H1 (cell line): Measurements from ENCODE around the gene CLEC1A. TPM values are rescaled to one million over a fixed set of nuclear protein-coding genes. Genes with fewer than 3 reads are reported as not detected.

Source experiments
- CTCF ChIA-PET: fragments of 300-600 bp; sonication (Branson Sonifier 250); formaldehyde crosslinking; loops from one replicate; lab custom pipeline; 2021; ENCODE audit not compliant: partially characterized antibody; lab: Charles Lee
- POLR2A ChIA-PET: fragments of 300-600 bp; sonication (Branson Sonifier 250); formaldehyde crosslinking; loops from one replicate; lab custom pipeline; 2021; ENCODE audit warnings: inconsistent platforms; ENCODE audit not compliant: partially characterized antibody; lab: Charles Lee
- DNase-seq, 2 experiments: peaks; one replicate each; pipeline versions ENCODE4 v3.0.0 to v3.0.0-alpha.2; 2010 to 2022; ENCODE audit warnings: low spot score in 2 of 2, low read depth in 1 of 2, mixed read lengths in 1 of 2
- FAIRE-seq: peaks from 2 replicates; lab custom pipeline; 2011; peaks lifted over from hg19 to GRCh38; lab: Jason Lieb, UNC
- H2AFZ ChIP-seq: 2 replicates; pipeline ENCODE4 v1.8.1; 2012; ENCODE audit warnings: low read length, inconsistent platforms
- H2AK5ac ChIP-seq: 2 replicates; pipeline ENCODE4 v1.6.1; 2013; ENCODE audit warnings: low read depth, low read length
- H2BK120ac ChIP-seq: replicated peaks from 2 replicates; pipeline ENCODE3; 2013; ENCODE audit warnings: low read depth, low read length, inconsistent platforms
- H2BK12ac ChIP-seq: 2 replicates; pipeline ENCODE4 v1.6.1; 2013; ENCODE audit warnings: low read depth, low read length
- H2BK15ac ChIP-seq: 2 replicates; pipeline ENCODE4 v1.6.1; 2013; ENCODE audit warnings: low read length
- H2BK20ac ChIP-seq: 2 replicates; pipeline ENCODE4 v1.6.1; 2013; ENCODE audit warnings: low read length
- H2BK5ac ChIP-seq: 2 replicates; pipeline ENCODE4 v1.6.1; 2013; ENCODE audit warnings: low read depth, low read length
- H3K14ac ChIP-seq: 2 replicates; pipeline ENCODE4 v1.6.1; 2013; ENCODE audit warnings: inconsistent platforms; ENCODE audit not compliant: insufficient read length
- H3K18ac ChIP-seq: 2 replicates; pipeline ENCODE4 v1.6.1; 2013; ENCODE audit warnings: low read length; ENCODE audit errors: extremely low read depth
- H3K23ac ChIP-seq: 2 replicates; pipeline ENCODE4 v1.6.1; 2013; ENCODE audit warnings: inconsistent platforms; ENCODE audit not compliant: insufficient read length
- H3K23me2 ChIP-seq: 2 replicates; pipeline ENCODE4 v1.6.1; 2013; ENCODE audit warnings: low read depth, low read length
- H3K27ac ChIP-seq: 2 replicates; pipeline ENCODE4 v1.6.1; 2011; ENCODE audit warnings: low read depth, low read length, inconsistent platforms
- H3K27me3 ChIP-seq, 4 experiments: replicated peaks in 1 of 4; 1 replicate in 1 of 4; 2 replicates in 3 of 4; pipeline versions ENCODE4 v1.6.1 to v1.8.1; 2011 to 2013; ENCODE audit warnings: low read length in 3 of 4, mild to moderate bottlenecking in 3 of 4, inconsistent platforms in 2 of 4, mixed read lengths in 2 of 4, moderate library complexity in 1 of 4; ENCODE audit not compliant: control insufficient read depth in 3 of 4, insufficient read depth in 3 of 4; ENCODE audit errors: extremely low read depth in 1 of 4
- H3K36me3 ChIP-seq, 4 experiments: 2 replicates each; pipeline versions ENCODE4 v1.6.1 to v1.8.1; 2011 to 2013; ENCODE audit warnings: mild to moderate bottlenecking in 4 of 4, low read length in 3 of 4, moderate library complexity in 2 of 4, control low read depth in 1 of 4, inconsistent platforms in 1 of 4; ENCODE audit not compliant: insufficient read depth in 4 of 4, control insufficient read depth in 2 of 4
- H3K4ac ChIP-seq: replicated peaks from 2 replicates; pipeline ENCODE3; 2013; ENCODE audit warnings: low read length, low read depth, mixed read lengths, inconsistent platforms; ENCODE audit not compliant: insufficient read length
- H3K4me1 ChIP-seq, 4 experiments: replicated peaks in 1 of 4; 1 replicate in 1 of 4; 2 replicates in 3 of 4; pipeline versions ENCODE4 v1.6.1 to v1.8.1; 2011 to 2013; ENCODE audit warnings: low read length in 3 of 4, inconsistent platforms in 2 of 4, mixed read lengths in 1 of 4; ENCODE audit not compliant: insufficient read depth in 4 of 4, control insufficient read depth in 3 of 4
- H3K4me2 ChIP-seq, 2 experiments: 2 replicates each; pipeline versions ENCODE4 v1.6.1 to v1.8.1; 2011 to 2013; ENCODE audit warnings: low read depth in 2 of 2, low read length in 2 of 2, control low read depth in 1 of 2, inconsistent platforms in 1 of 2, mild to moderate bottlenecking in 1 of 2; ENCODE audit not compliant: insufficient read depth in 1 of 2
- H3K4me3 ChIP-seq, 4 experiments: fragments of 200-600, 300-600 bp in 1 of 4; sonication (generic), shearing (Covaris generic), sonication (Bioruptor Twin) in 1 of 4; 2 replicates each; pipeline versions ENCODE4 v1.5.1 to v1.8.1; 2011 to 2016; ENCODE audit warnings: low read length in 4 of 4, low read depth in 3 of 4, control low read depth in 2 of 4, inconsistent platforms in 2 of 4, mild to moderate bottlenecking in 2 of 4, mixed read lengths in 1 of 4, moderate library complexity in 1 of 4; ENCODE audit not compliant: insufficient read depth in 2 of 4; ENCODE audit errors: extremely low read depth in 1 of 4
- H3K56ac ChIP-seq: replicated peaks from 2 replicates; pipeline ENCODE3; 2013; ENCODE audit warnings: low read depth, mild to moderate bottlenecking, mixed read lengths, low read length, inconsistent platforms; ENCODE audit not compliant: insufficient read length
- H3K79me1 ChIP-seq: 2 replicates; pipeline ENCODE4 v1.6.1; 2013; ENCODE audit warnings: low read depth, low read length, control low read depth
- H3K79me2 ChIP-seq, 2 experiments: 2 replicates each; pipeline versions ENCODE4 v1.6.1 to v1.8.1; 2012 to 2013; ENCODE audit warnings: low read length in 2 of 2, mild to moderate bottlenecking in 2 of 2, inconsistent platforms in 1 of 2; ENCODE audit not compliant: insufficient read depth in 2 of 2, control insufficient read depth in 1 of 2
- H3K9ac ChIP-seq, 4 experiments: replicated peaks in 1 of 4; 1 replicate in 1 of 4; 2 replicates in 3 of 4; pipeline versions ENCODE4 v1.6.1 to v1.8.1; 2011 to 2013; ENCODE audit warnings: low read depth in 3 of 4, low read length in 3 of 4, control low read depth in 2 of 4, mild to moderate bottlenecking in 2 of 4, moderate library complexity in 2 of 4, inconsistent platforms in 1 of 4; ENCODE audit errors: extremely low read depth in 1 of 4
- H3K9me3 ChIP-seq, 2 experiments: 2 replicates each; pipeline versions ENCODE4 v1.6.1 to v1.8.1; 2012 to 2013; ENCODE audit warnings: mild to moderate bottlenecking in 2 of 2, moderate library complexity in 2 of 2, control low read depth in 1 of 2, inconsistent platforms in 1 of 2, low read depth in 1 of 2, low read length in 1 of 2, mixed read lengths in 1 of 2; ENCODE audit not compliant: insufficient read depth in 2 of 2
- H4K20me1 ChIP-seq, 2 experiments: replicated peaks in 1 of 2; 2 replicates each; pipeline versions ENCODE3 to v1.8.1; 2011 to 2013; ENCODE audit warnings: inconsistent platforms in 2 of 2, low read length in 2 of 2, mild to moderate bottlenecking in 1 of 2; ENCODE audit not compliant: insufficient read depth in 2 of 2, control insufficient read depth in 1 of 2
- H4K5ac ChIP-seq: 2 replicates; pipeline ENCODE4 v1.6.1; 2013; ENCODE audit warnings: low read length, low read depth, mixed read lengths, inconsistent platforms; ENCODE audit not compliant: insufficient read length
- H4K8ac ChIP-seq: 2 replicates; pipeline ENCODE4 v1.8.0; 2013; ENCODE audit warnings: mild to moderate bottlenecking, moderate library complexity, low read length, inconsistent platforms; ENCODE audit not compliant: insufficient read depth; ENCODE audit errors: extremely low read depth
- H4K91ac ChIP-seq: replicated peaks from 2 replicates; pipeline ENCODE3; 2013; ENCODE audit warnings: low read length, mixed read lengths, inconsistent platforms; ENCODE audit not compliant: insufficient read length
- EGR1 ChIP-seq: IDR thresholded peaks from 2 replicates; pipeline ENCODE4 v1.6.1; 2011; ENCODE audit warnings: low read depth, low read length, borderline replicate concordance
- EP300 ChIP-seq, 2 experiments: IDR thresholded peaks; 1 replicate in 1 of 2; 2 replicates in 1 of 2; pipeline ENCODE4 v1.6.1; 2011 to 2012; ENCODE audit warnings: low read depth in 2 of 2, low read length in 2 of 2, mild to moderate bottlenecking in 2 of 2, borderline replicate concordance in 1 of 2, inconsistent platforms in 1 of 2, moderate library complexity in 1 of 2
- WGBS, 2 experiments: shearing (Covaris generic) in 1 of 2; methylation state at CpG; one replicate each; pipeline versions ENCODE4 v1.1.6 to v1.1.7; 2013 to 2015; ENCODE audit warnings: low lambda C conversion rate in 2 of 2, mixed read lengths in 2 of 2, inconsistent platforms in 1 of 2, low coverage in 1 of 2, missing lambda C conversion rate in 1 of 2; ENCODE audit not compliant: insufficient replicate concordance in 2 of 2, insufficient coverage in 1 of 2, insufficient read length in 1 of 2; ENCODE audit errors: extremely low coverage in 1 of 2, missing lambda C conversion rate in 1 of 2; 5-methylcytosine and 5-hydroxymethylcytosine counted together
- polyA plus RNA-seq, 7 experiments: library from polyadenylated mRNA; depleted of rRNA in 3 of 7; stranded (reverse) in 5 of 7; unstranded in 2 of 7; fragments of >200 nt in 5 of 7; fragments of 200-250 nt in 2 of 7; gene quantifications; 1 replicate in 5 of 7; 2 replicates in 1 of 7; 4 replicates in 1 of 7; pipeline versions ENCODE4 v1.2.1 to v1.2.3, GENCODE V29; 2011 to 2013; ENCODE audit warnings: missing spikeins in 2 of 7, mixed read lengths in 2 of 7
- total RNA-seq: library from RNA; stranded (reverse); fragmentation: NEBNext Ultra II Directional; extraction: Animal tissue kit (Norgen Biotek cat#: 25700); gene quantifications from 2 replicates; pipeline ENCODE4 v1.2.1, GENCODE V29; 2021

The CLEC1A gene
- total and polyA plus RNA-seq, 2 of the 8 experiments (the other 6 are each of a cell fraction or from before 2014, with no cell fraction given): 0.20 TPM; not detected in 1

- 92% methylated on average over 4 of the region's 4 CpGs; no CpG with 5 or more reads in 1 of the 2 experiments for WGBS, 2 experiments
- H3K4me3 ChIP-seq: no peak overlapping the region
- H2AK5ac ChIP-seq: no peak overlapping the region
- no peak overlapping the region for H3K14ac ChIP-seq
- no peaks in the 10 kb centered on the region for H4K20me1 ChIP-seq
- H3K79me1 ChIP-seq: no peaks in the 10 kb centered on the region
- no peak overlapping the region for H3K18ac ChIP-seq
- no peak overlapping the region for H2BK12ac ChIP-seq
- H2BK20ac ChIP-seq: no peak overlapping the region
- no peak overlapping the region for H3K56ac ChIP-seq
- H2BK5ac ChIP-seq: no peak overlapping the region
- no peak for DNase-seq
- H3K27ac ChIP-seq: no peak overlapping the region
- H3K27me3 ChIP-seq: no peaks in the 10 kb centered on the region
- no peak overlapping the region for H4K91ac ChIP-seq
- H2BK120ac ChIP-seq: no peak overlapping the region
- no peak overlapping the region for H4K8ac ChIP-seq
- no peak overlapping the region for H4K5ac ChIP-seq
- no peak overlapping the region for H3K9ac ChIP-seq
- H3K4me1 ChIP-seq: 0 out of 7 replicates have a peak, but pooled peaks cover 0 to 2% (median 0%) of the 10 kb centered on the region in 4 experiments
- H3K23ac ChIP-seq: no peak overlapping the region
- H3K4me2 ChIP-seq: no peak overlapping the region
- H2AFZ ChIP-seq: peak overlapping the region; percentile 95; the same call in 1 of the 2 replicates
- FAIRE-seq: no peak
- H3K36me3 ChIP-seq: no peaks in the 10 kb centered on the region
- ChIA-PET POLR2A (no interaction called here), CTCF (interaction anchor here (1.5 kb wide), 1 partner anchor 55 kb away, joined by 6 read pairs; the partner anchor contains the start of gene CLEC12B)
- no peak overlapping the region for H2BK15ac ChIP-seq
- H3K23me2 ChIP-seq: no peaks in the 10 kb centered on the region
- H3K9me3 ChIP-seq: no peaks in the 10 kb centered on the region
- H3K4ac ChIP-seq: no peak overlapping the region
- no peaks in the 10 kb centered on the region for H3K79me2 ChIP-seq
- TF ChIP-seq EP300 (IDR thresholded peaks at IDR 0.05; ENCODE audit: borderline replicate concordance in 1 of 2, low read depth in 2 of 2, low read length in 2 of 2): no peak
- TF ChIP-seq EGR1: no peak
Observed at GRCh38 chr12:10065241-10065640, 33.5 kb downstream of the CLEC1A start.
